H9 (cell line): ENCODE results near the gene NKAIN1. TPM values are rescaled to one million over a fixed set of nuclear protein-coding genes. Genes with fewer than 3 reads are reported as not detected.

Source experiments
- DNase-seq: peaks from one replicate; pipeline ENCODE4 v3.0.0-alpha.2; 2017
- H2AFZ ChIP-seq: one replicate; pipeline ENCODE4 v1.6.1; 2013; ENCODE audit warnings: mild to moderate bottlenecking, low read length, control low read depth, moderate library complexity
- H2AK5ac ChIP-seq: 2 replicates; pipeline ENCODE4 v1.6.1; 2013; ENCODE audit warnings: low read length, control low read depth, mixed read lengths; ENCODE audit not compliant: insufficient read length
- H2BK120ac ChIP-seq: one replicate; pipeline ENCODE4 v1.6.1; 2013; ENCODE audit warnings: low read depth, mild to moderate bottlenecking, low read length, control low read depth, inconsistent platforms; ENCODE audit not compliant: poor library complexity, severe bottlenecking
- H2BK12ac ChIP-seq: 2 replicates; pipeline ENCODE4 v1.6.1; 2013; ENCODE audit warnings: low read length, control low read depth, mixed read lengths, low read depth; ENCODE audit not compliant: insufficient read length
- H2BK15ac ChIP-seq: 2 replicates; pipeline ENCODE4 v1.6.1; 2013; ENCODE audit warnings: low read depth, low read length, control low read depth
- H2BK20ac ChIP-seq: one replicate; pipeline ENCODE4 v1.6.1; 2013; ENCODE audit warnings: low read depth, mild to moderate bottlenecking, low read length, control low read depth, inconsistent platforms; ENCODE audit not compliant: poor library complexity, severe bottlenecking
- H2BK5ac ChIP-seq: 2 replicates; pipeline ENCODE4 v1.6.1; 2013; ENCODE audit warnings: low read length, control low read depth, mixed read lengths; ENCODE audit not compliant: insufficient read length
- H3K14ac ChIP-seq: 2 replicates; pipeline ENCODE4 v1.6.1; 2013; ENCODE audit warnings: low read length, control low read depth; ENCODE audit not compliant: insufficient read depth
- H3K18ac ChIP-seq: 2 replicates; pipeline ENCODE4 v1.6.1; 2013; ENCODE audit warnings: low read depth, mild to moderate bottlenecking, mixed read lengths, low read length, control low read depth; ENCODE audit not compliant: insufficient read length
- H3K23ac ChIP-seq: 2 replicates; pipeline ENCODE4 v1.6.1; 2013; ENCODE audit warnings: low read length, control low read depth, mixed read lengths, low read depth; ENCODE audit not compliant: insufficient read length
- H3K23me2 ChIP-seq: 2 replicates; pipeline ENCODE4 v1.6.1; 2013; ENCODE audit warnings: low read depth, mild to moderate bottlenecking, mixed read lengths, low read length, control low read depth; ENCODE audit not compliant: insufficient read length, poor library complexity, severe bottlenecking
- H3K27ac ChIP-seq: 2 replicates; pipeline ENCODE4 v1.5.1; 2013; ENCODE audit warnings: low read length, control low read depth, mixed read lengths, low read depth; ENCODE audit not compliant: insufficient read length
- H3K27me3 ChIP-seq: 2 replicates; pipeline ENCODE4 v1.6.1; 2013; ENCODE audit warnings: low read length, control low read depth, inconsistent platforms; ENCODE audit not compliant: insufficient read depth
- H3K4ac ChIP-seq: 2 replicates; pipeline ENCODE4 v1.6.1; 2013; ENCODE audit warnings: low read depth, mild to moderate bottlenecking, control low read depth, inconsistent platforms, low read length, moderate library complexity
- H3K4me1 ChIP-seq: 2 replicates; pipeline ENCODE4 v1.6.1; 2013; ENCODE audit warnings: low read length, control low read depth, inconsistent platforms; ENCODE audit not compliant: insufficient read depth
- H3K4me2 ChIP-seq: 2 replicates; pipeline ENCODE4 v1.6.1; 2013; ENCODE audit warnings: low read length, control low read depth, mixed read lengths; ENCODE audit not compliant: insufficient read length, insufficient read depth
- H3K56ac ChIP-seq: 2 replicates; pipeline ENCODE4 v1.6.1; 2013; ENCODE audit warnings: low read depth, mild to moderate bottlenecking, mixed read lengths, low read length, control low read depth; ENCODE audit not compliant: insufficient read length
- H3K79me1 ChIP-seq: 2 replicates; pipeline ENCODE4 v1.6.1; 2013; ENCODE audit warnings: low read depth, mild to moderate bottlenecking, moderate library complexity, low read length, control low read depth, inconsistent platforms; ENCODE audit not compliant: insufficient read depth, poor library complexity, severe bottlenecking
- H3K79me2 ChIP-seq: 2 replicates; pipeline ENCODE4 v1.6.1; 2013; ENCODE audit warnings: low read length, control low read depth, inconsistent platforms; ENCODE audit not compliant: insufficient read depth
- H3K9ac ChIP-seq: 2 replicates; pipeline ENCODE4 v1.6.1; 2013; ENCODE audit warnings: low read length, control low read depth, mixed read lengths; ENCODE audit not compliant: insufficient read length; ENCODE audit errors: extremely low read depth
- H3K9me3 ChIP-seq: one replicate; pipeline ENCODE4 v1.6.1; 2013; ENCODE audit warnings: low read depth, low read length, inconsistent platforms; ENCODE audit not compliant: control insufficient read depth
- H3T11ph ChIP-seq: one replicate; pipeline ENCODE4 v1.6.1; 2013; ENCODE audit warnings: mild to moderate bottlenecking, low read length, control low read depth, inconsistent platforms
- H4K20me1 ChIP-seq: one replicate; pipeline ENCODE4 v1.6.1; 2013; ENCODE audit not compliant: control insufficient read depth, insufficient read length, insufficient read depth
- H4K5ac ChIP-seq: 2 replicates; pipeline ENCODE4 v1.6.1; 2013; ENCODE audit warnings: low read depth, mild to moderate bottlenecking, mixed read lengths, low read length, control low read depth; ENCODE audit not compliant: insufficient read length
- H4K8ac ChIP-seq: replicated peaks from 2 replicates; pipeline ENCODE4 v1.6.1; 2013; ENCODE audit warnings: low read length, control low read depth, mixed read lengths, low read depth; ENCODE audit not compliant: insufficient read length
- H4K91ac ChIP-seq: 2 replicates; pipeline ENCODE4 v1.6.1; 2013; ENCODE audit warnings: low read depth, mild to moderate bottlenecking, moderate library complexity, mixed read lengths, low read length, control low read depth; ENCODE audit not compliant: insufficient read length
- H3K27ac Mint-ChIP-seq, 3 experiments: 2 replicates in 2 of 3; 3 replicates in 1 of 3; pipeline ENCODE4 v1.8.0; 2020 to 2021; ENCODE audit warnings: mixed read lengths in 3 of 3, mild to moderate bottlenecking in 1 of 3, moderate library complexity in 1 of 3
- H3K27me3 Mint-ChIP-seq: 2 replicates; pipeline ENCODE4 v1.8.0; 2021; ENCODE audit warnings: low read depth, mild to moderate bottlenecking, moderate library complexity, mixed read lengths
- H3K36me3 Mint-ChIP-seq, 3 experiments: 2 replicates in 2 of 3; 3 replicates in 1 of 3; pipeline ENCODE4 v1.8.0; 2020 to 2021; ENCODE audit warnings: low read depth in 3 of 3, mixed read lengths in 3 of 3; ENCODE audit not compliant: insufficient read depth in 1 of 3
- H3K4me1 Mint-ChIP-seq, 2 experiments: 2 replicates each; pipeline ENCODE4 v1.8.0; 2020; ENCODE audit warnings: mixed read lengths in 2 of 2
- H3K4me3 Mint-ChIP-seq, 2 experiments: 2 replicates in 1 of 2; 3 replicates in 1 of 2; pipeline ENCODE4 v1.8.0; 2020 to 2021; ENCODE audit warnings: mild to moderate bottlenecking in 2 of 2, mixed read lengths in 2 of 2, moderate library complexity in 1 of 2
- H3K9me3 Mint-ChIP-seq, 2 experiments: 2 replicates in 1 of 2; 3 replicates in 1 of 2; pipeline ENCODE4 v1.8.0; 2020; ENCODE audit warnings: mild to moderate bottlenecking in 2 of 2, mixed read lengths in 2 of 2, moderate library complexity in 1 of 2
- CTCF ChIP-seq: fragments of 200-600 bp; sonication (generic); conservative IDR thresholded peaks from 3 replicates; pipeline ENCODE4 v1.8.0; 2021; ENCODE audit warnings: antibody characterized with exemption, mild to moderate bottlenecking
- WGBS: extraction: QIAGEN DNeasy Blood & Tissue Kit; methylation state at CpG from one replicate; pipeline ENCODE4 v1.1.7; 2013; ENCODE audit warnings: missing lambda C conversion rate, low lambda C conversion rate, mixed read lengths; ENCODE audit not compliant: insufficient read length; ENCODE audit errors: extremely low coverage; 5-methylcytosine and 5-hydroxymethylcytosine counted together
- total RNA-seq: library from RNA; stranded (reverse); gene quantifications from 2 replicates; pipeline ENCODE4 v1.2.1, GENCODE V29; 2021

Gene NKAIN1
- total RNA-seq, 1 experiment from 2014 or later: 25.6 TPM

GRCh38 chr1:31230378-31230777 lies 9.3 kb downstream of the NKAIN1 start:
- Histone ChIP-seq H3K14ac (no peak overlapping the region), H2AFZ (no peak overlapping the region), H3K27me3 (no peaks in the 10 kb centered on the region), H4K91ac (no peak overlapping the region), H3K56ac (no peak overlapping the region), H2BK20ac (no peak overlapping the region), H2BK120ac (no peak overlapping the region), H2BK12ac (no peak overlapping the region), H3K79me2 (no peaks in the 10 kb centered on the region; the same call in 1 of the 2 replicates), H2BK15ac (no peak overlapping the region), H3K27ac (no peak overlapping the region), H4K8ac (no peak overlapping the region), H3K79me1 (no peaks in the 10 kb centered on the region), H3K4me2 (no peak overlapping the region), H3K23ac (no peak overlapping the region), H2BK5ac (no peak overlapping the region), H3K9ac (no peak overlapping the region), H3K23me2 (no peaks in the 10 kb centered on the region), H3K4ac (no peak overlapping the region), H2AK5ac (no peak overlapping the region), H4K20me1 (no peaks in the 10 kb centered on the region), H3K4me1 (no peaks in the 10 kb centered on the region), H3K9me3 (no peaks in the 10 kb centered on the region), H4K5ac (no peak overlapping the region), H3T11ph (no peak overlapping the region), H3K18ac (no peak overlapping the region)
- no peaks in the 10 kb centered on the region for H3K27me3 Mint-ChIP-seq
- H3K9me3 Mint-ChIP-seq: no peaks in the 10 kb centered on the region
- H3K4me1 Mint-ChIP-seq: peaks cover 6 to 10% of the 10 kb centered on the region in 2 experiments; a peak in 3 of 4 replicates
- no peak for TF ChIP-seq CTCF
- peak overlapping the region in 1 of 3 experiments; percentile 76; a peak in 2 of 7 replicates for H3K27ac Mint-ChIP-seq
- H3K4me3 Mint-ChIP-seq: no peak overlapping the region
- no CpG with 5 or more reads among the region's 3 CpGs for WGBS
- no peaks in the 10 kb centered on the region for H3K36me3 Mint-ChIP-seq
- no peak for DNase-seq
